Stimulated activated CD4-positive, alpha-beta T cell treated with anti-CD3 and anti-CD28 coated beads, Interleukin-1b, Interleukin-23, amount 100 ng/mL, for 24 hours (primary cell): ENCODE measurements around the gene ABCD1.

Experiments used
- DNase-seq, 4 experiments: peaks; one replicate each; pipeline ENCODE4 v3.0.0-alpha.2; 2020; ENCODE audit warnings: low read depth in 4 of 4, low spot score in 1 of 4

Gene ABCD1

GRCh38 chrX:153755136-153755535, 30.5 kb downstream of the ABCD1 start:
- no peak for DNase-seq

- DNase-seq: no peak
Measured at GRCh38 chrX:153761863-153762262, 37.2 kb downstream of the ABCD1 start.

GRCh38 chrX:153762626-153763173, 38.0 kb downstream of the ABCD1 start:
- no peak for DNase-seq

GRCh38 chrX:153763298-153763932, 38.8 kb downstream of the ABCD1 start:
- DNase-seq: no peak

GRCh38 chrX:153763989-153764755, 39.5 kb downstream of the ABCD1 start, which contains the start of gene PLXNB3:
Gene PLXNB3 (plus strand): TSS chrX:153764249. CDS start chrX:153765536, 1,287 bp downstream.
- peak; percentile 40 to 57 (median 49) for DNase-seq

GRCh38 chrX:153764786-153765137, 40.1 kb downstream of the ABCD1 start:
- DNase-seq: no peak

GRCh38 chrX:153765138-153766079, 40.8 kb downstream of the ABCD1 start:
- DNase-seq: no peak

GRCh38 chrX:153766098-153766817, 41.6 kb downstream of the ABCD1 start:
- DNase-seq: peak in 1 of 4 experiments; percentile 21

- DNase-seq: no peak
Measured at GRCh38 chrX:153766871-153767673, 42.4 kb downstream of the ABCD1 start.

GRCh38 chrX:153767674-153768055, 43.0 kb downstream of the ABCD1 start:
- DNase-seq: no peak

- DNase-seq: no peak
Measured at GRCh38 chrX:153768311-153769157, 43.9 kb downstream of the ABCD1 start.

GRCh38 chrX:153769158-153769864, 44.7 kb downstream of the ABCD1 start:
- DNase-seq: no peak

- no peak for DNase-seq
Measured at GRCh38 chrX:153769865-153770600, 45.4 kb downstream of the ABCD1 start.

- DNase-seq: no peak
Measured at GRCh38 chrX:153770601-153771414, 46.2 kb downstream of the ABCD1 start.

- DNase-seq: no peak
Measured at GRCh38 chrX:153771415-153772315, 47.0 kb downstream of the ABCD1 start.
